HG03097 (cell line): ENCODE results near the gene SNX10.
A peak's percentile ranks its signal among the peaks of the same experiment; 100 is the strongest.

Experiments
- ATAC-seq: cut with Tn5 transposase; IDR thresholded peaks from one replicate; pipeline ENCODE4 v1.9.1; 2021; ENCODE audit not compliant: unreplicated experiment, low FRiP score

SNX10 gene

DNA sequence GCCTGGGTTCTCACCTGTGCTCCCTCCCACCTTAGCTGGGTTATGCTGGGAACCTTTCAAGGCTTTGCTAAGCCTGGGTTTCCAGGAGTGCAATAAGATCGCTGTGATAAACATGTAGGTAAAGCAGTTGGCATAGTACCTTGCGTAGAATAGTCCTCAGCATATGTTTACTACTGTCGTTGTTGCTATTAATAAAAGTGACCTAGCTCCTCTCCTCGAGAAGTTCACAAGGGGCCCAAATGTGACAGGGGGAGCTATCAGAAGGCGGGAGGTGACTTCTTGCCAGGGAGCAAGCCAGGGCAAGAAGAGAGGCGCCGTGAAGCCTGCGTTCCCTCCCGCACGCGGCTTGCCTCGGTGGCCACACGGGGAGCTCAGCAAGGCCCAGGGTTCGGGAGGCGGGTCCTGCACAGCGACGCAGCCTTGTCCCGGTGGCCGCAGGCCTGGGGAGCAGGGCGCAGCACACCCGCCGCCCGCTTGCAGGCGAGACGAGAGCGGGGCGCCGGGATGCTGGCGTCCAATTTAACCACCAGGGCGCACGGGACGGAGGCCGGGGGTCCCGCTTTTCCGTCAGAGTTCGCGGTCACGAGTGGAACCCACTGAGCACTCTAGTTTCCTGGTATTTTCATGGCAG lies 106.2 kb downstream of the SNX10 start:
- ATAC-seq, result no peak

DNA sequence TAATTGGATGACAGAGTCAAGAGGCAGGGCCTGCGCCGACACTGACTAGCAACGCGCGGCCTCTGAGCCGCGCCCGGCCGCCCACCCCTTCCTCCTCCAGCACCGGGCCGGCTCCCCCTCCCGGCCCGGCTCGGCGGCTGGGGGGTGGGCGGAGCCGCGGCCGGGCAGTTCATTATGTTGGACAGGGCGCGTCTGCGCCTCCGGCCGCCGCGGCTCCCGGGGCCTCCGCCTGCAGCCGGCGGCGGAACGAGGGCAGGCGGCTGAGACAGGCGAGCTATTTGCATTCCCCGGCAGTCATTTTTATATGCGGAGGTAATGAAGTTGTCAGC lies 106.7 kb downstream of the SNX10 start:
- ATAC-seq, result peak; percentile 42

DNA sequence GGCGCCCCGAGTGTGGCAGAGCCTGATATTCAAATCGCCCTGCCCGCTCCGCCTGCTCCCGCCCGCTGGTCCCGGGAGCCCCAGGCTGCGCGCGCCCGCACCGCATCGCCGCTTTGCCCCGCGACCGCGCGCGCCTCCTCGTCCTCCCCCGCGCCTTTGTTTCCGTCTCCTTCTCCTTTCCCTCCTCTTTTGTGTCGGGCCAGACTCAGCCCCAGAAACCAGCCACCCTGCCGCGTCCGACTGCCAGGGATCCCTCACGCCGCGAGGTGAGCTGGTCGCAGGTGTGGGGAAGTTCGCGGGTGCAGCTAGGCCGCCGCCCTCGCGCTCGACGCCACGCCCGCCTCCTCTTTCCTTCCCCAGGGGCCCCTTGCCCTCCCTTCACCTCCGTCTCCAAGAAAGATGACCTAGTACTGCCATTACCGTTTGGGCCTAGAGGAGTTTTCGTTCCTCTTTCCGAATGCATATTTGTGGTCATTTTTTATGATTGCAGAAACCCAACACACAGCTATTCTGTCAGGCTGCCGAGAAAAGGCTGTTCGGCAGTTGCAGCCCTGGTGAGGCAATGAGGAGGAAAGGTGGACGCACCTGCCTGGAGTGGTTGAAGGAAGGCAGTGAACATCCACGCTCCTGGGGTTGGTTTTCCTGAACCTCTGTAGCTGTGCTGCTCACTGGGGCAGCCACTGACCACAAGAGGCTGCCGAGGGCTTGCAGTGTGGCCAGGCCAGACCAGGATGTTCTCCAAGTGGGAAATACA lies 107.3 kb downstream of the SNX10 start:
- ATAC-seq, result peak; percentile 87

DNA sequence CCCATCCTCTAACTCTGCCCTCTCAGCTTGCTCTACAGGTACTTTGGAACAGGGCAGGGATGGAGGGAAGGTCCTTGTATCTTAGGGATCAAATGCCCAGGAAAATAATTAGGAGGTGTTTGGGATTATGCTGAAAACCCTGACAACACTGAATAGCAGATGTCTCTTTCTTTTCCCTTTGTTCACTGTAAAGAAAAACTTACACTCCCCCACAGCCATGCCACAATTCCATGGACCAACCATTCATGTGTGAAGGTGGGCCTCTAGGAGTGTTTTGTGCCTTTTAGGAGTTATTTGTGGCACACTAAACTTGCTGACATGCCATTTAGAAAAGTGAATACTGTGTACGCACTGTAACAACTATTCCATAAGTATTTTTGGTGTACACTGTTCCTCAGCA lies 108.1 kb downstream of the SNX10 start:
- ATAC-seq, result no peak

DNA sequence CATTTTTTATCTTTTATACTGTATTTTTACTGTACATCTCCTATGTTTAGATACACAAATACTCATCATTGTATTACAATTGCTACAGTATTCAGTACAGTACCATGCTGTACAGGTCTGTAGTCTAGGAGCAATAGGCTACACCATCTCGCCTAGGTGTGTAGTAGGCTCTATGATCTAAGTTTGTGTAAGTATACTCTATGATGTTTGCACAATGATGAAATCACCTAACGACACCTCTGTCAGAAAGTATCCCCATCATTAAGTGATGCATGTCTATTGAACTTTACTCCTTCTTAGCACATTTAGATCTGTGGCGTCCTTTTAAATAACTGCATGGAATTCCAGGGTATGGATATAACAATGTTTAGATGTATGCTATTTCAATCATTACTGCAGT lies 112.0 kb downstream of the SNX10 start:
- ATAC-seq, result no peak

DNA sequence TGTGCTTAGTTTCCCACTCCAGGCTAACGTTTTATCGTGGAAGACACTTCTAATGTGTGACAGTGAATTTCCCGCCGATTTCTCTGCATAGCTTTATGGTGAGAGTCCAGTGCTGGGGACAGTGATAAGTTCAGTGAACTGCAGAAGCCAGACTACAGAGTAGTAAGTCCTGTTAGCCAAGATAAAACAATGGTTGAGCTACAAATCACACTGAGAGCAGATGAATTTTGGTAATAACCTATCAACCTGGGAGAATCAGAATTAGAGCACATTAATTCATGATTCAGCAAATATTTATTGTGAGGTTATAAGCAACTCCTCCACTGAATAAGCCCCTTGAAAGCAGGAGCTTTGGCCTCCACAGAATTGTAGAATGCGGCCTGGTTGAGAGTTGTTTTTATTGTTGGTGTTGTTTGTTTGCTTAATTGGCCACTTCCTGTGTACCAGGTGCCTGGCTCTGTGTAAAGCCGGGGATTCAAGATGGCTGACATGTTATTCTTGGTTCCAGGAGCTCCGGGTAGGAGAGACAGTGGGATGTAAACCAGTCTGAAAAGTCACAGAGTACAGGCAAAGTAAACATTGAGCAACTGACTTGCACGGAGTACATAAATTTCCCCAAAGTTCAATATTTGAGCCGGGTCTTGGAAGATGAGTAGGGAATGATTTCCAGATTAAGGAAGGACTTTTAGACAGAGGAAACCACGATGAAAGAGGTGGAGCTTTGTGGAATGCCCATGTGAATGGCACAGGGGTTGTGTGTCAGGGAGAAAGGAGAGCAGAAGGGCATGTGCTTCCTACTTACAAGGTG lies 112.7 kb downstream of the SNX10 start:
- ATAC-seq, result no peak

DNA sequence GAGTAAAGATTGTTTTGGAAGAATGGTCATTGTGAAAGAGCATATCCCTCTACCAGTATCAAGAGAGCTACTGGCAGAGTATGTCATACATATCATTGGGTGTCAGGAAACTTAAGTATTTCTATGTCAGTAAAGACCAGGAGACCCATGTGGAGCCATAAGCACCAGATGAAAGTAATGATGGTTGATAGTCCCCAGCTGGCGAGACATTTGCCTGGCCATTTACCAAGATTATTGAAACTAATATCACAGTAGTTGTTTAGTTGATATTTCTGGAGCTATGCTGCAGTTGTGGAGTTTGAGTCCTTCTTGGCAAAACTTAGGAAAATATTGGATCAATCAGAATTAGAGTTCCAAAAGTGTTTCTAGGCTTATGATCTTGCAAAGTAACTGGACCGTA lies 114.8 kb downstream of the SNX10 start:
- ATAC-seq, result no peak

DNA sequence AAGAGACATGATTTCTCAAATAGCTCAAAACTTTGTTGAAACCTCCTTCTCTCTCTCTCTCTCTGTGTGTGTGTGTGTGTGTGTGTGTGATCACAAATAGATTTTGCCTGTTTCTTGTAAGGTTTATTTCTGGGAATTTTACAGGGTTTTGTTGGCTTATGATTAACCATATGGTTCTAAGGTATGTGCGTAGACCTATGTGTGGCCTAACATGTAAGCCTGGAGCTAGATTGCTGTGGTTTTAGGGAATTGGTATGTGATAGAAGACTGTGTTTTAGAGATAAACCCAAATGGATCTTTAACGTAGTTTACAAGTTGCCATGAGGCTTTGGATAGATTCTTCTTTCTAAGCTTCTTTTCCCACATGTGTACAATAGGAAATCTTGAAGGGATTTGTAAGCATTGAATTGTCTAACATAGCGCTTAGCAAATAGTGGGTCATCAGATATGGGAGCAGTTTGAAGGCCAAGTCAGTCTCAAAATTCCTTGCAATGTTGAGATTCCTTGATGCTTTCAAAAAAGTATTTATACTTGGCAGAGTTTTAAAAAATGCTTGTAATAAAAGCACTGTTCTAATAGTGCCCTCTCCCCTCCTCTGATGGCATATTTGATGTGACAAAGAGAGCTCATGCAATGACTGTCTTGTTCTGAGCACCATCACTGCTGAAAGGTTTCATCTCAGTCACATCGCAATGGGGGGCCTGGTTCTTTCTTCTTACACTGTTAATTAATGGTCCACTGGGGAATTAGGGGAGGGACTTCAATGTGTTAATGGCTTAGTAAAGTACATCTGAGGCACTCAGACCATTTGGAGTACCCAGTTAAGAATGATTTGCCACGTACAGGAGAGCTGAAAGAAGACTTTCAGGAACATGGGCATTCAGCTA lies 118.2 kb downstream of the SNX10 start:
- ATAC-seq, result no peak

DNA sequence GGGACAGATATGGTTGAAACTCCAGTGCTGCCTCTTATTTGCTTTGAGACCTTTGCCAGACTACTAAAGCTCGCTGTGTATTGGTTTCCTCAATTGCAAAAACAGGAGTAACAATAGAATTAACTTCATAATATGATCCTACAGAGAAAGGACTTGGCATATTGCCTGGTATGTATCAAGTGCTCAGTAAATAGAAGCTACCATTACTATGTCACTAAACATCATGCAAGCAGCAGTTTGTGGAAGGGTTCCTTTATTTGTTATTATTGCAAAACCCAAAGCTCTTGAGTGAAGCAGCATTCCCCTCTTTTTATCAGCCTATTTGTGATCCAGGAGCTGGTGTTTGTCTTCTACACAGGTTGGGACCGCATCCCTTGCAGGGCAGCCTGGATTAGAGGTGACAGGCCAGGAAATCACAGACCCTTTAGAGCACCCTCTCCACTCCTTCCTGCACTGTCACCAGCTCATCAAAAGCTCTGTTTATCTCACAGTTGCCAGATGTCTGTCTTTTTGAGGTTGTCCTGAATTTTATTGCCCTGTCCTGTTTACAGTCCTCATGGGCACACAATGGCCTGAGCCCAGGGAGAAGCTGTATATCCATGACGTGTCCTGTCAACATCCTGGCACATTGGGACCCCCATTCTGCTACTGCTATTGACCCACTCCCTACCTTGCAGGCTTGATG lies 121.5 kb downstream of the SNX10 start:
- no peak for ATAC-seq

DNA sequence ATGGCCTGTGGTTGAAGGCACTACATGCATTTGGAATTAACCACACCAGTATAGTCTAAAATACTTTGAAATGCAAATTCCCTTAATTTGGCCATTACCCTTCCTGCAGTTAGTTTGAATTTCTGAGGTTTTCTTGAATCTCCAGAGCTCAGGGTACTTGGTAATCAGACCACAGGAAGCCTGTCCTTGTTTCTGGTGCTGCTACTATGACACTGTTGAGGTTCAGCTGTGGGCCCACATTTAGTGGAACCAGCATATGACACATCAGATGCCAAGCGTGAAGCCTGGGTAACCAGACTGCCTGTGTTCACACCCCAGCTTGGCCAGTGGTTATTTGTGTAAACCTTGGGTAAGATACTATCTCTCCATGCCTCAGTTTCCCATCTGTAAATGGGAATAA lies 124.3 kb downstream of the SNX10 start:
- no peak for ATAC-seq

DNA sequence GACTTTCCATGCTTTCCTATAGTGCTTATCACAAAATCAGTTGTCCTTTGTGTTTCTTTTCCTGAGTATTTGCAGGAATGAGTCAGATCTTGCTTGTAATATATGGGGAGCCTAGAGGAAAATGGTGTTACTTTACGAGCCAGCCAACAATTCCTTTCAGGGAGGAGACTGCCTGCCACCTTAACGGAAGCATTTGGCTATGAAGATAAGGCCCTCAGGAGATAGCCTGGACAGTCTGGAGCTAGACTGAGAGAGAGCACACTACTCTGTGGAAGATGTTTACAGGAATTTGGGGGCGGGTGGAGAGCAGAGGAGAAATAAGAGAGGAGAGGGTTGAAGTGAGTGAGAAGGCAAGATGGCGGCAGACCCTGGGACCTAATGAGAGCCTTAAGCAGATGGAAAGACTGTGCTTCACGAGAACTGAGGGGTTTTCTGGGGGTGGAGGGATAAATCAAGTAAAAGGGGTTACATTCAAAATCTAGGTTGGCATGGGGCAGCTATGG lies 126.3 kb downstream of the SNX10 start:
- ATAC-seq, result no peak

DNA sequence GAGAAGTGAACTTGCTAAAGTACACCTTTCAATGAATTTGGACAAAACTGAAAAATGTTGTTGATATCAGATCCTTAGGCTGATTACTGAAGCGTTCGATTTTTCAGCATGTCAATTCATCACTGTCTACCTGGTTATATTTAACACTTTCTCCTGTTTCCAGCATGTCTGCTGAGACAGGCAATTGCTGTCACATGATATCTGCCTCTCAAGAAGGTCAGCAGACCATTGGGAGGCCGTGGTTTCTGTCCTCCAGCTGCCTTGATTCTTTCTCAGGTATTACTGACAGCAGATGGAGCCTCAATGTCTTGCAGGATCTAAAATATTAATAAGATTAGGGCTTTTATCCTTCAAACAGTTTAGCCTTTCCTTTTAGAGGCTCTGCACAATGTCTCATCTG lies 127.5 kb downstream of the SNX10 start:
- no peak for ATAC-seq

DNA sequence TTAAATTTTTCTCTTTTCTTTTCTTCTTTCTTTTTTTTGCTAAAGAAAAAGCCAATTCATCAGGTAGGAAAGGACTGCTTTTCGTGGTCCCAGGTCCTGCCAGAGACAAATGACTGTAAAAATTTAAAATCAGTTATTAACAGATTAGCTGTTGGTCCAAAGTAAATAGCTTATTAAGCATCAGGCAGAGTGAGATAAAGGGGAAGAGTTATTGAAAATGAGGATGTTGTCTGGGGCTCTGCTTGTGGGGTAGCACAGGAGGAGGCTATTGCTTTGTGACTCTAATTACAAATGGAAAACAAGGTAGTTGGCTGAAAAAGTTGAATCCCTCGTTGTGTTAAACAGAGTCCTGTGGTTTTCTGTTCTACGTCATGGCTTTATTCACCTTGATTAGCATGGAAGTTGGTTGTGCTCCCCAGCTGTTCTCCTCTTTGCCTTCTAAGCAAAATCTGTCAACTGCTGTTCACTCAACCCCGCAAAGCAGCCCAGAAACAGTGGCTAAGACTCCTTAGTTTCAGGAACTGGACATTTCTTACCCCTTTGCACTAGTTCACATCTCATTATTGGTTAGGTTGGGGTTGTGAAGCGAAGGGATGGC lies 128.9 kb downstream of the SNX10 start:
- no peak for ATAC-seq

DNA sequence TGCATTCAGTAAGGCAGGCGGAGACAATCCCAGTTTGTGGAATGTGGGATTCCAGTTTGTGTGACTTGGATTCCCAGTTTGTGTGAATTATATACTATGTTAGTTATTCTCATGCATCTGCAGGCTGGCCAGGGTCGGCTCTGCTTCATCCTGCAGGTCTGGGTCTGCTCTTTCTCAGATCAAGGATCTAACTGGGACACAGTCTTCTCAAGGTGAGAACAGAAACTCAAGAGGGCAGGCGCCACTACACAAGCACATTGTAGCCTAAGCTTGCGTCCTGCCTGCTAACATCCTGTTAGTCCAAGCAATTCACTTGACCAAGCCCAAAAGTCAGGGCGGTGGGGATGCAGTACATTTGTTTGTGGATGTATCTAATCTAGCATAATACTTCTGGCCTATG lies 131.1 kb downstream of the SNX10 start:
- ATAC-seq, result no peak

DNA sequence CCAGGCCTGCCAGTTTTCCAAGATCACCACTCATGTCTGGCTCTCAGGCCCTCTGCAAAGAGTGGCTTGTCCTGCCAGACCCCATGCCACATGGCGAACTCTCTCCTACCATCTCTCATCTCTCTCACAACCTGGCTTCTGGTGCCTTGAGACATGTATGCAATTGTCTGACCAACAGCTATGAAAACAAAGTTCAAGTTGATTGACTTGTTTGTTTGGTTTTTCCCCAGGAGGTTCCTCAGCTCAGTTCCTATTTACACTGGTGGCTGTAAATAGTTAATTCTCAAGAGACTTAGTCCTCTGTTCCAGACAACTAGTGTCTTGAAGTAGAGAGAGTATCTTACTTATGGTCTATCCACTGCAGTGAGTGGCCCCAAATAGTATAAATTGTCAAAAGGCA lies 131.8 kb downstream of the SNX10 start:
- ATAC-seq, result no peak
